Measurements from ENCODE around the gene CERT1. TPM values are rescaled to one million over a fixed set of nuclear protein-coding genes. Genes with fewer than 3 reads are reported as not detected.

Gene CERT1
- total RNA-seq, 4 donors from 2014 or later = 36.1 to 42.3 (median 39.0) TPM

- DNase-seq (ENCODE audit: low spot score in 2 of 2) = no peak
- Histone ChIP-seq H3K27ac (no peak overlapping the region), H3K36me3 (peaks cover 0 to 5% (median 0%) of the 10 kb centered on the region in 3 donors), H3K27me3 (no peaks in the 10 kb centered on the region), H3K4me3 (no peak overlapping the region), H3K9me3 (no peaks in the 10 kb centered on the region), H3K4me1 (peaks cover 0 to 7% (median 0%) of the 10 kb centered on the region in 4 donors)
- WGBS, 2 donors = 92 to 95% methylated on average over 3 of the region's 3 CpGs
- no peak for TF ChIP-seq EP300 (IDR thresholded peaks at IDR 0.05)
- no peak for TF ChIP-seq POLR2A (IDR thresholded peaks at IDR 0.05)
- no peak for TF ChIP-seq CTCF (IDR thresholded peaks at IDR 0.05)
Observed at GRCh38 chr5:75433814-75434506, 77.5 kb downstream of the CERT1 start.

DNA sequence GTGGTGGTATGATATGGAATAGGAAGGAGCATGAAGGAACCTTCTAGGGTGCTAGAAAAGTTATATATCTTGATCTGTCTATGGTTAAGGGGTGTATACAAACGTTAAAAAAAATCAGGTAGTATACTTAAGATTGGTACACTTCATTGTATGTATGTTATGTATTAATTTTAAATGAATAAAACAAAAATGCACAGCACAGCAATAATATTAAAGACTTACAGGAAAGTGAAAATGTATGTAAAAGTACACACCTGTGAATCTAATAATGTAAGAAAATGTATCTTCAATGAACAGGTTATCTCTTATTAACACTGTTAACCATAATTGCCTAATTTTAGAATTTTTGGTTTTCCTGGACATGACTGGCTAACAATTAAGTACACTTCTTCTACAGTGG is 97.2 kb downstream of the CERT1 start:
- H3K4me3 ChIP-seq = no peak overlapping the region
- no peaks in the 10 kb centered on the region for H3K9me3 ChIP-seq
- no peak overlapping the region for H3K27ac ChIP-seq
- H3K27me3 ChIP-seq = no peaks in the 10 kb centered on the region
- TF ChIP-seq EP300 (IDR thresholded peaks at IDR 0.05) = no peak
- TF ChIP-seq POLR2A (IDR thresholded peaks at IDR 0.05) = no peak
- TF ChIP-seq CTCF (IDR thresholded peaks at IDR 0.05) = no peak
- whole genome bisulfite sequencing, 2 donors = 92 to 95% methylated on average over 1 of the region's 1 CpG
- peaks cover 0 to 45% (median 0%) of the 10 kb centered on the region in 3 donors for H3K36me3 ChIP-seq
- DNase-seq (ENCODE audit: low spot score in 2 of 2) = no peak
- no peaks in the 10 kb centered on the region for H3K4me1 ChIP-seq

DNA sequence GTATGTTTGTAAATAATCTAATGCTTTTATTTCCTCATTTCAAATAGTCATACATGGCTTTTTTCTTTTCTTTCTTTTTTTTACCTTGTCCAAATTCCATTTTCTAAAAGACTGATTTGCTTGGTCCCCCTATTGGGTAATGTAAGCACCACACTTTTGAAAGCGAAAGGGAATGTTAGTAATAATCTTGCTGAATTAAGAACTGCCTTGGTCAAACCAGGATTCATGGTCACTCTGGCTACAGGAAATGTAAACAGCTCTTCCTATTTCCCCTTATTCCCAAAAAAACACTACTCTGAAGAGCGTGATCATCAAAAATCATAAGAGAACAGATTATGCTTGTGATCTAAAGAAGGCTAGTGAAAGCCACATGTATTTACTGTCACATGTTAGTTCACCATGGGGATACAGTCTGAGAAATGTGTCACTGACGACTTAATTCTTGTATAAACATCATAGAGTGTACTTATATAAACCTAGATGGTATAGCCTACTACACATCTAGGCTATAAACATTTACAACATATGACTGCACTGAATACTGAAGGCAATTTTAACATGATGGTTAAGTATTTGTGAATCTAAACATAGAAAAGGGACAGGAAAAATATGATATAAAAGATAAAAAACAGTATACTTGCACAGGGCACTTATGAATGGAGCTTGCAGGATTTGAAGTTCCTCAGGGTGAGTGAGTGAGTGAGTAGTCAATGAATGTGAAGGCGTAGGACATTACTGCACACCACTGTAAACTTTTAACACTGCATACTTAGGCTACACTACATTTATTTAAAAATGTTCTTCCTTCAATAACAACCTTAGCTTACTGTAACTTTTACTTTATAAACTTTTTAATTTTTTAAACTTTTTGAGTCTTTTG is 99.1 kb downstream of the CERT1 start:
- WGBS, 2 donors = 81 to 82% methylated on average over 4 of the region's 4 CpGs
- H3K27ac ChIP-seq = no peak overlapping the region
- H3K36me3 ChIP-seq = peaks cover 0 to 28% (median 0%) of the 10 kb centered on the region in 3 donors
- no peaks in the 10 kb centered on the region for H3K9me3 ChIP-seq
- no peaks in the 10 kb centered on the region for H3K4me1 ChIP-seq
- TF ChIP-seq EP300 (IDR thresholded peaks at IDR 0.05) = no peak
- TF ChIP-seq CTCF (IDR thresholded peaks at IDR 0.05) = no peak
- TF ChIP-seq POLR2A (IDR thresholded peaks at IDR 0.05) = no peak
- H3K4me3 ChIP-seq = no peak overlapping the region
- no peaks in the 10 kb centered on the region for H3K27me3 ChIP-seq
- no peak for DNase-seq (ENCODE audit: low spot score in 2 of 2)

- H3K27me3 ChIP-seq = no peaks in the 10 kb centered on the region
- H3K36me3 ChIP-seq = peaks cover 0 to 60% (median 0%) of the 10 kb centered on the region in 3 donors
- TF ChIP-seq EP300 (IDR thresholded peaks at IDR 0.05) = no peak
- no peak for TF ChIP-seq POLR2A (IDR thresholded peaks at IDR 0.05)
- no peak for TF ChIP-seq CTCF (IDR thresholded peaks at IDR 0.05)
- 86% methylated on average over 3 of the region's 3 CpGs for WGBS, 2 donors
- no peak overlapping the region for H3K4me3 ChIP-seq
- no peak overlapping the region for H3K27ac ChIP-seq
- DNase-seq (ENCODE audit: low spot score in 2 of 2) = no peak
- no peaks in the 10 kb centered on the region for H3K4me1 ChIP-seq
- H3K9me3 ChIP-seq = no peaks in the 10 kb centered on the region
Observed at GRCh38 chr5:75405296-75405695, 106.1 kb downstream of the CERT1 start.

GRCh38 chr5:75395277-75395676 is 116.2 kb downstream of the CERT1 start:
- 75 to 81% methylated on average over 3 of the region's 3 CpGs for WGBS, 2 donors
- Histone ChIP-seq H3K4me1 (no peaks in the 10 kb centered on the region), H3K36me3 (peaks cover 0 to 60% (median 0%) of the 10 kb centered on the region in 3 donors), H3K4me3 (no peak overlapping the region), H3K9me3 (no peaks in the 10 kb centered on the region), H3K27ac (no peak overlapping the region), H3K27me3 (no peaks in the 10 kb centered on the region)
- no peak for DNase-seq (ENCODE audit: low spot score in 2 of 2)
- no peak for TF ChIP-seq CTCF (IDR thresholded peaks at IDR 0.05)
- TF ChIP-seq POLR2A (IDR thresholded peaks at IDR 0.05) = no peak
- TF ChIP-seq EP300 (IDR thresholded peaks at IDR 0.05) = no peak

All from tibial nerve (tissue), 4 donors.